Inflammatory macrophage treated with lipopolysaccharide for 4 hours (primary cell): ENCODE data around the gene GLMN.
"Not testable (repeated sequence)": the region's sequence is repeated elsewhere in the genome, so short reads cannot be mapped to it uniquely, and the experiment has no call there.

Experiments
- DNase-seq: peaks from one replicate; pipeline ENCODE4 v3.0.0-alpha.2; 2020

The GLMN gene

GRCh38 chr1:92299477-92300150, 827 bp upstream of the GLMN start:
- DNase-seq: peak; percentile 4

- DNase-seq: no peak
Measured at GRCh38 chr1:92298213-92298572, 594 bp downstream of the GLMN start.

- peak; percentile 48 for DNase-seq
Measured at GRCh38 chr1:92291372-92291999, 7.3 kb downstream of the GLMN start.

GRCh38 chr1:92281411-92281810, 17.4 kb downstream of the GLMN start:
- DNase-seq: not testable (repeated sequence)

GRCh38 chr1:92279781-92280180, 19.0 kb downstream of the GLMN start:
- not testable (repeated sequence) for DNase-seq

- no peak for DNase-seq
Measured at GRCh38 chr1:92277105-92277723, 21.6 kb downstream of the GLMN start.

- DNase-seq: no peak
Measured at GRCh38 chr1:92276082-92276481, 22.7 kb downstream of the GLMN start.

- no peak for DNase-seq
Measured at GRCh38 chr1:92274939-92275338, 23.8 kb downstream of the GLMN start.

- no peak for DNase-seq
Measured at GRCh38 chr1:92273039-92273438, 25.7 kb downstream of the GLMN start.

GRCh38 chr1:92262516-92262915, 36.3 kb downstream of the GLMN start:
- DNase-seq: no peak

- DNase-seq: no peak
Measured at GRCh38 chr1:92259350-92259749, 39.4 kb downstream of the GLMN start.

GRCh38 chr1:92254714-92255113, 44.1 kb downstream of the GLMN start:
- DNase-seq: not testable (repeated sequence)

- no peak for DNase-seq
Measured at GRCh38 chr1:92244376-92244775, 54.4 kb downstream of the GLMN start.

GRCh38 chr1:92240034-92240433, 58.8 kb downstream of the GLMN start:
- DNase-seq: no peak

GRCh38 chr1:92230736-92231135, 68.1 kb downstream of the GLMN start:
- no peak for DNase-seq

- DNase-seq: no peak
Measured at GRCh38 chr1:92228401-92228800, 70.4 kb downstream of the GLMN start.

- no peak for DNase-seq
Measured at GRCh38 chr1:92219028-92219427, 79.8 kb downstream of the GLMN start.

GRCh38 chr1:92218559-92218958, 80.2 kb downstream of the GLMN start:
- no peak for DNase-seq

- DNase-seq: no peak
Measured at GRCh38 chr1:92217721-92218120, 81.1 kb downstream of the GLMN start, which contains the start of gene C1orf146. Gene C1orf146, plus strand, starts transcription at chr1:92217915. Its CDS starts 13,506 bp downstream, at chr1:92231421.

- DNase-seq: no peak
Measured at GRCh38 chr1:92211166-92211565, 87.6 kb downstream of the GLMN start.

- DNase-seq: no peak
Measured at GRCh38 chr1:92210701-92211100, 88.1 kb downstream of the GLMN start.

- DNase-seq: no peak
Measured at GRCh38 chr1:92203105-92203504, 95.7 kb downstream of the GLMN start.

- DNase-seq: peak; percentile 67
Measured at GRCh38 chr1:92201973-92202372, 96.8 kb downstream of the GLMN start.
